PC-3 (cell line): ENCODE measurements around the gene EFCAB14.

ENCODE experiments used
- CTCF ChIP-seq: fragments of 300-600 bp; sonication (generic); conservative IDR thresholded peaks from 2 replicates; pipeline ENCODE4 v1.5.1; 2017; ENCODE audit warnings: antibody characterized with exemption, low read depth, mild to moderate bottlenecking, low read length
- EZH2 ChIP-seq: fragments of 300-600 bp; sonication (generic); IDR thresholded peaks from one replicate; pipeline ENCODE4 v1.6.1; 2017; ENCODE audit warnings: antibody characterized with exemption, mild to moderate bottlenecking, low read length; ENCODE audit not compliant: unreplicated experiment
- EZH2phosphoT487 ChIP-seq: fragments of 300-600 bp; sonication (generic); IDR thresholded peaks from 2 replicates; pipeline ENCODE4 v1.6.1; 2018; ENCODE audit warnings: mild to moderate bottlenecking, antibody characterized with exemption, low read length, borderline replicate concordance

GRCh38 chr1:46667782-46668760 lies 50.8 kb downstream of the EFCAB14 start, which contains the start of gene ATPAF1:
- no peak for TF ChIP-seq EZH2phosphoT487
- TF ChIP-seq CTCF: no peak
- TF ChIP-seq EZH2: no peak
